SK-N-SH (cell line): Measurements from ENCODE around the gene ADAM20.

Experiments
- SMC3 ChIP-seq: IDR thresholded peaks from 2 replicates; pipeline ENCODE4 v1.6.1; 2012; ENCODE audit warnings: low read depth, low read length, improper control_type of control experiment
- TF ChIP-seq, protein P1 (sequence below): fragments of 200-600 bp; sonication (generic); IDR thresholded peaks from 2 replicates; pipeline ENCODE4 v1.6.1; 2017; ENCODE audit warnings: antibody characterized with exemption, mild to moderate bottlenecking, moderate library complexity

- TF ChIP-seq, protein P1, sequence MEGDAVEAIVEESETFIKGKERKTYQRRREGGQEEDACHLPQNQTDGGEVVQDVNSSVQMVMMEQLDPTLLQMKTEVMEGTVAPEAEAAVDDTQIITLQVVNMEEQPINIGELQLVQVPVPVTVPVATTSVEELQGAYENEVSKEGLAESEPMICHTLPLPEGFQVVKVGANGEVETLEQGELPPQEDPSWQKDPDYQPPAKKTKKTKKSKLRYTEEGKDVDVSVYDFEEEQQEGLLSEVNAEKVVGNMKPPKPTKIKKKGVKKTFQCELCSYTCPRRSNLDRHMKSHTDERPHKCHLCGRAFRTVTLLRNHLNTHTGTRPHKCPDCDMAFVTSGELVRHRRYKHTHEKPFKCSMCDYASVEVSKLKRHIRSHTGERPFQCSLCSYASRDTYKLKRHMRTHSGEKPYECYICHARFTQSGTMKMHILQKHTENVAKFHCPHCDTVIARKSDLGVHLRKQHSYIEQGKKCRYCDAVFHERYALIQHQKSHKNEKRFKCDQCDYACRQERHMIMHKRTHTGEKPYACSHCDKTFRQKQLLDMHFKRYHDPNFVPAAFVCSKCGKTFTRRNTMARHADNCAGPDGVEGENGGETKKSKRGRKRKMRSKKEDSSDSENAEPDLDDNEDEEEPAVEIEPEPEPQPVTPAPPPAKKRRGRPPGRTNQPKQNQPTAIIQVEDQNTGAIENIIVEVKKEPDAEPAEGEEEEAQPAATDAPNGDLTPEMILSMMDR, result no peak
- no peak for TF ChIP-seq SMC3
Measured at GRCh38 chr14:70530417-70530816, 4.4 kb downstream of the ADAM20 start.
